AG09309 (cell line): ENCODE data around the gene IFIT3.

Source experiments
- DNase-seq: peaks from one replicate; pipeline ENCODE4 v3.0.0-alpha.2; 2010; ENCODE audit warnings: low read depth
- H3K4me3 ChIP-seq: 2 replicates; pipeline ENCODE4 v1.5.1; 2011; ENCODE audit warnings: mild to moderate bottlenecking, low read depth, low read length, moderate library complexity; ENCODE audit not compliant: control insufficient read depth
- TF ChIP-seq, protein P1 (sequence below): IDR thresholded peaks from 2 replicates; pipeline ENCODE4 v1.5.1; 2011; ENCODE audit warnings: mild to moderate bottlenecking, low read depth, low read length, inconsistent platforms; ENCODE audit not compliant: insufficient read depth, control insufficient read depth; ENCODE audit errors: missing control alignments

Gene IFIT3

DNA sequence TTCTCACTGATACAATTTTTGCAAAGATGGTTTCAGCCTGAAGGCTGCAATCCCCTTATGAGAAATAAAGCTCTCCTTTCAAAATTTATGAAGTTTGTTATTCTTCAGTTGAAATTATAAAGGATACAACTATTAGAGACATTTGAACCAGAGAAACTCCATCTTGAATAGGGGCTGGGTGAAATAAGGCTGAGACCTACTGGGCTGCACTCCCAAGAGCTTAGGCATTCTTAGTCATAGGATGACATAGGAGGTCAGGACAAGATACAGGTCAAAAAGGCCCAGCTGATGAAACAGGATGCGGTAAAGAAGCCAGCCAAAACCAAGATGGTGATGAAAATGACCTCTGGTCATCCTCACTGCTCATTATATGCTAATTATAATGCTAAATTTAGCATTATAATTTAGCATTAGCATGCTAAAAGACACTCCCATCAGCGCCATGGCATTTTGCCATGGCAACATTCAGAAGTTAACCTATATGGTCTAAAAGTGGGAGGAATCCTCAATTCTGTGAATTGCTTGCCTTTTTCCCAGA lies 27.7 kb downstream of the IFIT3 start:
- TF ChIP-seq, protein P1, sequence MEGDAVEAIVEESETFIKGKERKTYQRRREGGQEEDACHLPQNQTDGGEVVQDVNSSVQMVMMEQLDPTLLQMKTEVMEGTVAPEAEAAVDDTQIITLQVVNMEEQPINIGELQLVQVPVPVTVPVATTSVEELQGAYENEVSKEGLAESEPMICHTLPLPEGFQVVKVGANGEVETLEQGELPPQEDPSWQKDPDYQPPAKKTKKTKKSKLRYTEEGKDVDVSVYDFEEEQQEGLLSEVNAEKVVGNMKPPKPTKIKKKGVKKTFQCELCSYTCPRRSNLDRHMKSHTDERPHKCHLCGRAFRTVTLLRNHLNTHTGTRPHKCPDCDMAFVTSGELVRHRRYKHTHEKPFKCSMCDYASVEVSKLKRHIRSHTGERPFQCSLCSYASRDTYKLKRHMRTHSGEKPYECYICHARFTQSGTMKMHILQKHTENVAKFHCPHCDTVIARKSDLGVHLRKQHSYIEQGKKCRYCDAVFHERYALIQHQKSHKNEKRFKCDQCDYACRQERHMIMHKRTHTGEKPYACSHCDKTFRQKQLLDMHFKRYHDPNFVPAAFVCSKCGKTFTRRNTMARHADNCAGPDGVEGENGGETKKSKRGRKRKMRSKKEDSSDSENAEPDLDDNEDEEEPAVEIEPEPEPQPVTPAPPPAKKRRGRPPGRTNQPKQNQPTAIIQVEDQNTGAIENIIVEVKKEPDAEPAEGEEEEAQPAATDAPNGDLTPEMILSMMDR = no peak
- no peak for DNase-seq
- no peak overlapping the region for H3K4me3 ChIP-seq

DNA sequence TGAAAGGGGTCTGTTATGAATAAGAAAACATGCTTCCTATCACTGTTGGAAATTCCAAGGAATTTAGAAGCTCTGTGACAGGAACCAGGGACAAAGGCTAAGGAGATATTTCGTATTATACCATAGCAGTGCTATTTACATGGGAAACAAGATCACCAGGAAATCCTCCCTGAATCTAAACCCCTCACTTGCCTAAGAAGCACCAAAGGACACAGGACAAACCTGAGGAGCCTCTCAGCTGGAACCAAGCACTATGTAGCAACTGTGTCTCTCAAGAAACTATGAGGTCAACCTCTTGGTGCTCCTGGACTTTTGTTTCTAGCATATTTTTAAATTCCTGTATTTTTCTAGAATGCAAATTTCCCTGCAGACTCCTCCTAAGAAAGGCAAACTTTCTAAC lies 29.3 kb downstream of the IFIT3 start:
- TF ChIP-seq, protein P1 = no peak
- no peak for DNase-seq
- H3K4me3 ChIP-seq = no peak overlapping the region

DNA sequence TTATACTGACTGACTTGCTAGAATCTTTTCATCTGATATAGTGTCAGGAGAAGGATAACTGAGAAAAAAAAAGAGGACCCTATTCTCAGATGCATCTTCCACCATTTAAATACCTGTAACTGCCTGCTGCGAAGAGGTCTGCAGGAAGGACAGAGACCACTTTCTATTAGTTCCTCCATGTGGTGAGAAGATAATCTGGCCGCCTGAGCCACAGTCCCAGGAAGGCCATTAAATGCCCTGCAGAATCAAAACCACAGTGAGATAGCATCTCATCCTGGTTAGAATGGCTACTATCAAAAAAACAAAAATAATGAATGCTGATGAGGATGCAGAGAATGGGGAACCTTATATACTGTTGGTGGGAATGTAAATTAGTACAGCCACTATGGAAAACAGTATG lies 30.2 kb downstream of the IFIT3 start:
- TF ChIP-seq, protein P1 = no peak
- no peak for DNase-seq
- H3K4me3 ChIP-seq = no peak overlapping the region

DNA sequence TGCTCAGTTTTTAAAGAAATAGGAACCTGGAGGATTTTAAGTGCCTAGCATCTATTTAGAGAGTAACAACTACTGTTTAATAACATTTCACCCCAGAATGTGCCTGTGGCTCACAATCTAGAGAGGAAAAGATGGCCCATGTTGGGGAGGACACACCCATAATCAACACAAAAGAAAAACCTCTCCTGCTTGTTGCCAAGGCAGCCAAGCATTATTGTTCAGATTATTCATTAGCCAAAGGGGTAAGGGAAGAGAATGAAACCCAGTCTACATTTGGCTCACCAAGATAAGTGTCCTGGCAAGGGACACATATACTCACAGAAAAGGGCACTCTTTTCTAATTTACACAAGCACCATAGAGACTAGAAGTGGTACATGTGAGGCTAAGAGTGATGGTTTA lies 32.4 kb downstream of the IFIT3 start:
- TF ChIP-seq, protein P1 = no peak
- H3K4me3 ChIP-seq = no peak overlapping the region
- no peak for DNase-seq

DNA sequence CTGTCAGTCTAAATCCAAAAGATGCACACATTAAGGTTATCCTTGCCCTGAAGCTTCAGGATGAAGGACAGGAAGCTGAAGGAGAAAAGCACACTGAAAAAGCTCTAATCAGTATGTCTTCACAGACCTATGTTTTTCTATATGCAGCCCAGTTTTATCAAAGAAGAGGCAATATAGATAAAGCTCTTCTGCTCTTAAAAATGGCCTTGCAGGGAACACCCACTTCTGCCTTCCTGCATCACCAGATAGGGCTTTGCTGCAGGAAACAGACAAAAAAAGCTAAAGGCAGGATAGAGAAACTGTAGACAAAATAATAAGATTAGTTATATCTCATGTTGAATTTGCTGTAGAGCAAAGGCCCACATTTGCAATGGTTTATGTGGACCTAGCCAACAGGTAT lies 35.1 kb downstream of the IFIT3 start:
- H3K4me3 ChIP-seq = no peak overlapping the region
- TF ChIP-seq, protein P1 = no peak
- DNase-seq = no peak

DNA sequence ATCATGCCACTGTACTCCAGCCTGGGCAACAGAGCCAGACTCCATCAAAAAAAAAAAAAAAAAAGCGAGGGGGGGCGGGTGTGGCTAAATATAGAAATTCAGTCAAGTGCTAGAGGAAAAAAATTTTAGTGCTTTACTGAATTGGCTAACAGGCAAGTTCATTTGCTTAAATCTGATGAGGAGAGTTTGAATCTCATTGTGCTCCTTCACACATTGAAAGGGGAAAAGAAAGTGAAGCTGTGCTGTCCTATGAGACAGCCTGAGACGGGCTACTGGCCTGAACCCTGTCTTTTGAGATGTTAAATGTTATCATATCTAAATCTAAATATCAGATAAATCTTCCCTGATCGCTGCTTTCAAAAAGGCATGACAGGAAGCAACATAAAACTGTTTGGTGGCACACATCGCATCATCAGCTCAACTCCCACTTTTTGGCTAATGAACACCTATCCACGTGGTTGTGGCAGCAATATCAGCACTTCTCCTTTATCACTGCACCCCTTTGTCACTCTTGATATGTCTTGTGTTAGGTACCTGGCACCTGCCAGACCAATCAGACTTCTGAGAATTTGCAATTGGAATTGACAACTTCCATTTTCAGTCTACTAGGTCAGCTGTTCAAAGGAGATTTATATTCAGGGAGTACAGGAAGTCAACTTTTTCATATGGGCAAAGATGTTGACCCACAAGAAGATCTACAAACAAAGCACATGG lies 36.1 kb downstream of the IFIT3 start:
- no peak for DNase-seq
- no peak overlapping the region for H3K4me3 ChIP-seq
- TF ChIP-seq, protein P1 = no peak
